KMS-11 (cell line): ENCODE data around the gene TMEM163.

Source experiments
- H2AFZ ChIP-seq: fragments of 200-600 bp; sonication (generic); 2 replicates; pipeline ENCODE4 v1.6.1; 2016; ENCODE audit warnings: antibody characterized with exemption, mixed run types, low read depth
- H3K27ac ChIP-seq: fragments of 200-600 bp; sonication (generic); 2 replicates; pipeline ENCODE4 v1.6.1; 2016; ENCODE audit warnings: mild to moderate bottlenecking, mixed run types
- H3K27me3 ChIP-seq: fragments of 200-600 bp; sonication (generic); 2 replicates; pipeline ENCODE4 v1.6.1; 2017; ENCODE audit warnings: mild to moderate bottlenecking, low read depth, mixed run types, moderate library complexity; ENCODE audit not compliant: insufficient read depth
- H3K36me3 ChIP-seq: fragments of 200-600 bp; sonication (generic); 2 replicates; pipeline ENCODE4 v1.6.1; 2017; ENCODE audit warnings: mild to moderate bottlenecking, mixed run types; ENCODE audit not compliant: insufficient read depth
- H3K4me1 ChIP-seq: fragments of 200-600 bp; sonication (generic); 2 replicates; pipeline ENCODE4 v1.6.1; 2016; ENCODE audit warnings: mild to moderate bottlenecking, low read depth, mixed run types; ENCODE audit not compliant: poor library complexity, severe bottlenecking
- H3K4me2 ChIP-seq: fragments of 200-600 bp; sonication (generic); 2 replicates; pipeline ENCODE4 v1.7.0; 2016; ENCODE audit warnings: mild to moderate bottlenecking, mixed run types
- H3K4me3 ChIP-seq: fragments of 200-600 bp; sonication (generic); IDR thresholded peaks from 2 replicates; pipeline ENCODE4 v1.6.1; 2017; ENCODE audit warnings: low read depth, low read length, mixed read lengths; ENCODE audit not compliant: insufficient read depth
- H3K79me2 ChIP-seq: fragments of 200-600 bp; sonication (generic); 2 replicates; pipeline ENCODE4 v1.6.1; 2016; ENCODE audit warnings: low read depth, mixed run types; ENCODE audit not compliant: insufficient read depth
- H3K9ac ChIP-seq: fragments of 200-600 bp; sonication (generic); 2 replicates; pipeline ENCODE4 v1.6.1; 2016; ENCODE audit warnings: mild to moderate bottlenecking, mixed run types
- H4K20me1 ChIP-seq: fragments of 200-600 bp; sonication (generic); 2 replicates; pipeline ENCODE4 v1.6.1; 2016; ENCODE audit warnings: mild to moderate bottlenecking, mixed run types; ENCODE audit not compliant: insufficient read depth
- TF ChIP-seq, protein P1 (sequence below): fragments of 200-600 bp; sonication (generic); conservative IDR thresholded peaks from 2 replicates; pipeline ENCODE4 v1.6.1; 2017; ENCODE audit warnings: low read depth, mild to moderate bottlenecking, antibody characterized with exemption, low read length, moderate library complexity, mixed read lengths

The TMEM163 gene

DNA sequence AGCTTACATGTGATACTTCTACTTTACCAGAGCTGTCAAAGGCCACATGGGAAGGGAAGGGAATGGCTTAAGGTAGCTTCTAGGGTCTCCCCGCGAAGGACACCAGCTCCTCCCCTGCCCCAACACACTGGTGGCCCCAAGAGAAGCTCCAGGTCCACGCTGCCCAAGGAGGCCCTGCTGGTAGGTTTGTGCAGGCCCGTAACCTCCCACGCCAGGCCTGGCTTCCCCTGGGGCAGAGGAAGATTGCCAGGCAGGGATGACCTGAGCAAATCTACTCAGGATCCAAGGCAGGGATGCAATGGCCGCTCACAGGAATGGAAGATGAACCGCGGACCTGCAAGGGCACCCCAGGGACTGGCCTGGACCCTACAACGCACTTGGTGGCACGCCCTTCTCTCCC is 259.9 kb downstream of the TMEM163 start:
- TF ChIP-seq, protein P1, sequence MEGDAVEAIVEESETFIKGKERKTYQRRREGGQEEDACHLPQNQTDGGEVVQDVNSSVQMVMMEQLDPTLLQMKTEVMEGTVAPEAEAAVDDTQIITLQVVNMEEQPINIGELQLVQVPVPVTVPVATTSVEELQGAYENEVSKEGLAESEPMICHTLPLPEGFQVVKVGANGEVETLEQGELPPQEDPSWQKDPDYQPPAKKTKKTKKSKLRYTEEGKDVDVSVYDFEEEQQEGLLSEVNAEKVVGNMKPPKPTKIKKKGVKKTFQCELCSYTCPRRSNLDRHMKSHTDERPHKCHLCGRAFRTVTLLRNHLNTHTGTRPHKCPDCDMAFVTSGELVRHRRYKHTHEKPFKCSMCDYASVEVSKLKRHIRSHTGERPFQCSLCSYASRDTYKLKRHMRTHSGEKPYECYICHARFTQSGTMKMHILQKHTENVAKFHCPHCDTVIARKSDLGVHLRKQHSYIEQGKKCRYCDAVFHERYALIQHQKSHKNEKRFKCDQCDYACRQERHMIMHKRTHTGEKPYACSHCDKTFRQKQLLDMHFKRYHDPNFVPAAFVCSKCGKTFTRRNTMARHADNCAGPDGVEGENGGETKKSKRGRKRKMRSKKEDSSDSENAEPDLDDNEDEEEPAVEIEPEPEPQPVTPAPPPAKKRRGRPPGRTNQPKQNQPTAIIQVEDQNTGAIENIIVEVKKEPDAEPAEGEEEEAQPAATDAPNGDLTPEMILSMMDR = no peak
- Histone ChIP-seq H3K4me3 (no peak overlapping the region), H4K20me1 (no peaks in the 10 kb centered on the region), H2AFZ (no peak overlapping the region), H3K36me3 (no peaks in the 10 kb centered on the region), H3K4me2 (no peak overlapping the region), H3K27ac (no peak overlapping the region), H3K4me1 (no peaks in the 10 kb centered on the region), H3K27me3 (no peaks in the 10 kb centered on the region), H3K9ac (no peak overlapping the region), H3K79me2 (no peaks in the 10 kb centered on the region)

DNA sequence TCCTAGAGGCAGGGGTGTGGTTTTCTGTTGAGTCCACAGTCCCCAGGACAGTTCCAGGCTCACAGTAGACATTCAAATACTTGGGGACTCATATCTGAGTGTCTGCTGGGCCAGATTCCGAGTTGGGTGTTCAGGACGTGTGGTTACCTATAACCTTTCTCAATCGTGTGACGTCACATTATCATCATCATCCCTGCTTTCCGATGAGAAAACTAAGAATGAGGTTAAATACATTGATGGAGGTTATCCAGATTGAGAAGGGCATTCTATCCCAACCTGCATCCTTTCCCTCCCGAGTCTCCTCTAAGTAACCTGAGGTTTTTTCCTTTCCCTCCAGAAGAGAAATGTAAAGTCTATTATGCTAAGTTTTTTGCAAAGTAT is 260.3 kb downstream of the TMEM163 start:
- Histone ChIP-seq H2AFZ (no peak overlapping the region), H3K4me3 (no peak overlapping the region), H4K20me1 (no peaks in the 10 kb centered on the region), H3K4me1 (no peaks in the 10 kb centered on the region), H3K9ac (no peak overlapping the region), H3K4me2 (no peak overlapping the region), H3K27me3 (no peaks in the 10 kb centered on the region), H3K36me3 (no peaks in the 10 kb centered on the region), H3K79me2 (no peaks in the 10 kb centered on the region), H3K27ac (no peak overlapping the region)
- TF ChIP-seq, protein P1 = no peak

DNA sequence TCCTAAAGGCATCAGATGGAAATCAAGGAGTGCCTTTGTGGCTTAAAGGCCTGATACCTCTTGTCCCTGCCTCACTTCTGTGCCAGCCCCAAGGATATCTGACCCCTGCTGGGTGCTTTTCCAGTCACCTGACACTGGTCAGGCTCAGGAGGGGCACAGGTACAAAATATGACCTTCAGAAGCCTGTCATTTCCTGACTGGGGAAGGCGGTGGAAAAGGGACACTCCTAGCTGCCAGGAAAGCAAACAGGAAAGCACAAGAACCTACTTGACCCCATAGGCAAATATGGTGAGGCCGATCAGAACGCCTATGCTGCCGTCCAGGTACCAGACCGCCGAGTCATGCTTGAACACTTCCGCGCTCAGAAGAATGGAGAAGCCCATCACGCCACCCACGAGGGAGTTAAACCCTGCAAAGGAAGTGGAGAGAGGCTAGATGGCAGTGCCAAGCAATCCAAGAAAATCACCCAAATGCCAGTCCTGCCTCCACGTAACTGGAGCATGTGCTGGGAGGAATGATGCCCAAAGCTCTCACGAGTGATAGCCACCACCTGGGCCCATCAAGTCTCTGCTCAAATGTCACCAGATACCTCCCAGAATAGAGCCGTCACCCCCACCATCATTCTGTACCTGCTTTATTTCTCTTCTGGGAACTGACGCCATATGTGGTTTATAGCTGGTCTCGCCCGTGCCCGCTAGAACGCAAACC is 260.9 kb downstream of the TMEM163 start:
- no peak overlapping the region for H3K4me2 ChIP-seq
- no peaks in the 10 kb centered on the region for H4K20me1 ChIP-seq
- H3K4me3 ChIP-seq = no peak overlapping the region
- no peaks in the 10 kb centered on the region for H3K27me3 ChIP-seq
- TF ChIP-seq, protein P1 = no peak
- no peaks in the 10 kb centered on the region for H3K36me3 ChIP-seq
- no peak overlapping the region for H3K27ac ChIP-seq
- H3K79me2 ChIP-seq = no peaks in the 10 kb centered on the region
- H2AFZ ChIP-seq = no peak overlapping the region
- no peaks in the 10 kb centered on the region for H3K4me1 ChIP-seq
- H3K9ac ChIP-seq = no peak overlapping the region

DNA sequence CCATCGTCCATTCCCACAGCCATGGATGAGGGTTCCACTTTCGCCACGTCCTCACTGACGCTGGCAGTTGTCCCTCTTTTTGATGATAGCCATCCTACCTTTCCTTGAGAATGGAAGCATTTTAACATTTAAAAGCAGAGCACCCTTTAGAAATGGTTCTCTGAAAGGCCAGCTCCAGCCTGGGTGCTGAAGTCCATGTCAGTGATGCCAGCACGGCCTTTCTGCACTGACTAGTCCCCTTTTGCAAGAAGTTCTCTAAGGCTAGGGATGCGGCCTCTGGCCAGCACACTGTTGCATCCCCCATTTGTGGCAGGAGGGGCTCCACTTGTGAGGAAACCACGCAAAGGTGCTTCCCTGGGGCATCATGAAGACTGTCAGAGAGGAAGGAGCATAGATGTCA is 261.4 kb downstream of the TMEM163 start:
- no peak overlapping the region for H3K4me2 ChIP-seq
- no peaks in the 10 kb centered on the region for H3K4me1 ChIP-seq
- H2AFZ ChIP-seq = no peak overlapping the region
- no peaks in the 10 kb centered on the region for H3K27me3 ChIP-seq
- no peak overlapping the region for H3K27ac ChIP-seq
- no peaks in the 10 kb centered on the region for H3K79me2 ChIP-seq
- no peak overlapping the region for H3K9ac ChIP-seq
- H4K20me1 ChIP-seq = no peaks in the 10 kb centered on the region
- no peaks in the 10 kb centered on the region for H3K36me3 ChIP-seq
- TF ChIP-seq, protein P1 = no peak
- H3K4me3 ChIP-seq = no peak overlapping the region
